Vagina (tissue), 2 donors: Measurements from ENCODE around the gene DNAH7.

ENCODE experiments used
- POLR2A ChIP-seq, 2 donors: fragments of 450-650 bp; IDR thresholded peaks; one replicate each; pipeline ENCODE4 v1.6.1; 2017; ENCODE audit warnings: antibody characterized with exemption in 2 of 2, mild to moderate bottlenecking in 2 of 2, moderate library complexity in 2 of 2
- POLR2AphosphoS5 ChIP-seq, 2 donors: sonication (generic); formaldehyde crosslinking; IDR thresholded peaks; one replicate each; pipeline ENCODE4 v1.9.0; 2017; ENCODE audit warnings: antibody characterized with exemption in 2 of 2, mild to moderate bottlenecking in 2 of 2, low read depth in 1 of 2; ENCODE audit not compliant: insufficient read depth in 1 of 2
- TF ChIP-seq, protein P1 (sequence below), 3 experiments: fragments of 450-650 bp in 2 of 3; fragments of 200-600 bp in 1 of 3; sonication (generic) in 1 of 3; IDR thresholded peaks; one replicate each; pipeline ENCODE4 v1.5.1; 2017 to 2019; ENCODE audit warnings: antibody characterized with exemption in 3 of 3, mild to moderate bottlenecking in 2 of 3, moderate library complexity in 2 of 3

DNA sequence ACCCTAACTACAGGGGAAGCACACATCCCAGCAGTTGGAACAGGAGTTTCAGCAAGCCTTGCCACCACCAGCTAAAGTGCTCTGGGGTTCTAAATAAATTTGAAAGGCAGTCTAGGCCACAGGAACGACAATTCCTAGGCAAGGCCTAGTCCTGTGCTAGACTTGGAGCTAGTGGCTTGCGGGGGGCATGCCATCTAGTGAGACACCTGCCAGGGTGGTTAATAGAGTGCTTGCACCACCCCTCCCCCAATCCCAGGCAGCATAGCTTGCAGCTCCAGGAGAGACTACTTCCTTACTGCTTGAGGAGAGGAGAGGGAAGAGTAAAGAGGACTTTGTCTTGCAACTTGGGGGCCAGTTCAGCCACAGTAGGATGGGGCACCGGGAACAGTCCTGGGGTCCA, 309.8 kb downstream of the DNAH7 start:
- TF ChIP-seq, protein P1, sequence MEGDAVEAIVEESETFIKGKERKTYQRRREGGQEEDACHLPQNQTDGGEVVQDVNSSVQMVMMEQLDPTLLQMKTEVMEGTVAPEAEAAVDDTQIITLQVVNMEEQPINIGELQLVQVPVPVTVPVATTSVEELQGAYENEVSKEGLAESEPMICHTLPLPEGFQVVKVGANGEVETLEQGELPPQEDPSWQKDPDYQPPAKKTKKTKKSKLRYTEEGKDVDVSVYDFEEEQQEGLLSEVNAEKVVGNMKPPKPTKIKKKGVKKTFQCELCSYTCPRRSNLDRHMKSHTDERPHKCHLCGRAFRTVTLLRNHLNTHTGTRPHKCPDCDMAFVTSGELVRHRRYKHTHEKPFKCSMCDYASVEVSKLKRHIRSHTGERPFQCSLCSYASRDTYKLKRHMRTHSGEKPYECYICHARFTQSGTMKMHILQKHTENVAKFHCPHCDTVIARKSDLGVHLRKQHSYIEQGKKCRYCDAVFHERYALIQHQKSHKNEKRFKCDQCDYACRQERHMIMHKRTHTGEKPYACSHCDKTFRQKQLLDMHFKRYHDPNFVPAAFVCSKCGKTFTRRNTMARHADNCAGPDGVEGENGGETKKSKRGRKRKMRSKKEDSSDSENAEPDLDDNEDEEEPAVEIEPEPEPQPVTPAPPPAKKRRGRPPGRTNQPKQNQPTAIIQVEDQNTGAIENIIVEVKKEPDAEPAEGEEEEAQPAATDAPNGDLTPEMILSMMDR (IDR thresholded peaks at IDR 0.05): no peak
- no peak for TF ChIP-seq POLR2A (IDR thresholded peaks at IDR 0.05)
- no peak for TF ChIP-seq POLR2AphosphoS5 (IDR thresholded peaks at IDR 0.05; ENCODE audit: insufficient read depth in 1 of 2, low read depth in 1 of 2)
